Neural progenitor cell (in vitro differentiated cells): ENCODE measurements around the gene CTNNBIP1. TPM values are rescaled to one million over a fixed set of nuclear protein-coding genes. Genes with fewer than 3 reads are reported as not detected.

Experiments used
- DNase-seq: peaks from one replicate; pipeline ENCODE4 v3.0.0-alpha.2; 2016; ENCODE audit warnings: low spot score
- H2AFZ ChIP-seq: fragments of 200-600 bp; sonication (generic); replicated peaks from 2 replicates; pipeline ENCODE4 v1.6.1; 2016; ENCODE audit warnings: antibody characterized with exemption
- H3F3A ChIP-seq: fragments of 200-600 bp; sonication (generic); 2 replicates; pipeline ENCODE4 v1.6.1; 2016; ENCODE audit warnings: antibody characterized with exemption, low read depth
- H3K27ac ChIP-seq: fragments of 200-600 bp; sonication (generic); 2 replicates; pipeline ENCODE4 v1.5.1; 2016; ENCODE audit warnings: mild to moderate bottlenecking
- H3K27me3 ChIP-seq: fragments of 200-600 bp; sonication (generic); 2 replicates; pipeline ENCODE4 v1.6.1; 2016; ENCODE audit warnings: mild to moderate bottlenecking, moderate library complexity
- H3K36me3 ChIP-seq: fragments of 200-600 bp; sonication (generic); 2 replicates; pipeline ENCODE4 v1.5.1; 2016
- H3K4me1 ChIP-seq: fragments of 200-600 bp; sonication (generic); 2 replicates; pipeline ENCODE4 v1.6.1; 2016; ENCODE audit warnings: mixed run types
- H3K4me2 ChIP-seq: fragments of 200-600 bp; sonication (generic); 2 replicates; pipeline ENCODE4 v1.6.1; 2016
- H3K4me3 ChIP-seq: fragments of 200-600 bp; sonication (generic); 2 replicates; pipeline ENCODE4 v1.5.1; 2016
- H3K79me2 ChIP-seq: fragments of 200-600 bp; sonication (generic); 2 replicates; pipeline ENCODE4 v1.6.1; 2016; ENCODE audit warnings: low read depth
- H3K9ac ChIP-seq: fragments of 200-600 bp; sonication (generic); 2 replicates; pipeline ENCODE4 v1.6.1; 2016
- H3K9me3 ChIP-seq: fragments of 200-600 bp; sonication (generic); 2 replicates; pipeline ENCODE4 v1.5.1; 2016; ENCODE audit warnings: low read depth
- H4K20me1 ChIP-seq: fragments of 200-600 bp; sonication (generic); 2 replicates; pipeline ENCODE4 v1.6.1; 2016; ENCODE audit warnings: low read depth
- H3K27ac Mint-ChIP-seq: 3 replicates; pipeline ENCODE4 v1.8.0; 2021; ENCODE audit warnings: mixed read lengths
- H3K27me3 Mint-ChIP-seq: 2 replicates; pipeline ENCODE4 v1.8.0; 2022; ENCODE audit warnings: low read depth, mild to moderate bottlenecking, inconsistent platforms, moderate library complexity, mixed read lengths; ENCODE audit not compliant: insufficient read depth
- H3K36me3 Mint-ChIP-seq: 3 replicates; pipeline ENCODE4 v1.8.0; 2021; ENCODE audit warnings: mixed read lengths
- H3K4me1 Mint-ChIP-seq: 3 replicates; pipeline ENCODE4 v1.8.0; 2021; ENCODE audit warnings: mixed read lengths
- H3K4me3 Mint-ChIP-seq: 3 replicates; pipeline ENCODE4 v1.8.0; 2021; ENCODE audit warnings: mild to moderate bottlenecking, moderate library complexity, mixed read lengths
- H3K9me3 Mint-ChIP-seq: 3 replicates; pipeline ENCODE4 v1.8.0; 2020; ENCODE audit warnings: mixed read lengths
- CTCF ChIP-seq: fragments of 200-600 bp; sonication (generic); IDR thresholded peaks from 2 replicates; pipeline ENCODE4 v1.5.1; 2017; ENCODE audit warnings: antibody characterized with exemption, mild to moderate bottlenecking
- EZH2 ChIP-seq: fragments of 200-600 bp; sonication (generic); IDR thresholded peaks from 2 replicates; pipeline ENCODE4 v1.6.1; 2017; ENCODE audit warnings: antibody characterized with exemption, mild to moderate bottlenecking, moderate library complexity
- EZH2phosphoT487 ChIP-seq: fragments of 200-600 bp; sonication (generic); IDR thresholded peaks from 2 replicates; pipeline ENCODE4 v1.6.1; 2017; ENCODE audit warnings: antibody characterized with exemption
- total RNA-seq: library from RNA; depleted of rRNA; stranded (reverse); fragments of >200 nt; gene quantifications from 2 replicates; pipeline ENCODE4 v1.2.3, GENCODE V29; 2015; ENCODE audit warnings: low replicate concordance

The CTNNBIP1 gene
- total RNA-seq, 1 donor from 2014 or later: 68.8 TPM

GRCh38 chr1:9886092-9886742, 23.9 kb downstream of the CTNNBIP1 start:
- Histone ChIP-seq H3K27ac (peak overlapping the region; percentile 77), H3K36me3 (no peaks in the 10 kb centered on the region), H3K9me3 (no peaks in the 10 kb centered on the region), H3K27me3 (no peaks in the 10 kb centered on the region), H3F3A (peaks cover 48% of the 10 kb centered on the region), H3K79me2 (peaks cover 38% of the 10 kb centered on the region), H2AFZ (no peak overlapping the region), H3K9ac (no peak overlapping the region), H3K4me3 (no peak overlapping the region), H3K4me2 (peak overlapping the region; percentile 45), H3K4me1 (peaks cover 65% of the 10 kb centered on the region), H4K20me1 (peaks cover 32% of the 10 kb centered on the region)
- DNase-seq: peak; percentile 41
- Mint-ChIP-seq H3K27me3 (peaks cover 17% of the 10 kb centered on the region), H3K36me3 (peaks cover 12% of the 10 kb centered on the region), H3K9me3 (no peaks in the 10 kb centered on the region), H3K4me1 (peaks cover 58% of the 10 kb centered on the region), H3K27ac (no peak overlapping the region), H3K4me3 (no peak overlapping the region)
- TF ChIP-seq EZH2phosphoT487: no peak
- TF ChIP-seq EZH2: no peak
- TF ChIP-seq CTCF: no peak

GRCh38 chr1:9884805-9885204, 25.3 kb downstream of the CTNNBIP1 start:
- Histone ChIP-seq H2AFZ (no peak overlapping the region), H3K4me1 (peaks cover 51% of the 10 kb centered on the region), H3K9ac (no peak overlapping the region), H3K27ac (peak overlapping the region; percentile 80), H3F3A (peaks cover 34% of the 10 kb centered on the region), H3K27me3 (no peaks in the 10 kb centered on the region), H3K79me2 (peaks cover 38% of the 10 kb centered on the region), H3K9me3 (no peaks in the 10 kb centered on the region), H3K36me3 (no peaks in the 10 kb centered on the region), H3K4me2 (peak overlapping the region; percentile 60), H3K4me3 (no peak overlapping the region), H4K20me1 (peaks cover 24% of the 10 kb centered on the region)
- DNase-seq: no peak
- Mint-ChIP-seq H3K27me3 (peaks cover 14% of the 10 kb centered on the region), H3K9me3 (no peaks in the 10 kb centered on the region), H3K4me3 (no peak overlapping the region), H3K36me3 (peaks cover 12% of the 10 kb centered on the region), H3K27ac (no peak overlapping the region), H3K4me1 (peaks cover 44% of the 10 kb centered on the region)
- TF ChIP-seq EZH2phosphoT487 (no peak), CTCF (no peak), EZH2 (no peak)

- TF ChIP-seq EZH2 (no peak), CTCF (no peak), EZH2phosphoT487 (no peak)
- Mint-ChIP-seq H3K27ac (no peak overlapping the region), H3K27me3 (peaks cover 11% of the 10 kb centered on the region), H3K9me3 (no peaks in the 10 kb centered on the region), H3K36me3 (peaks cover 8% of the 10 kb centered on the region), H3K4me3 (no peak overlapping the region), H3K4me1 (peaks cover 34% of the 10 kb centered on the region)
- no peak overlapping the region for H3K9ac ChIP-seq
- H3K9me3 ChIP-seq: no peaks in the 10 kb centered on the region
- DNase-seq: peak; percentile 75
- H3K4me1 ChIP-seq: peaks cover 41% of the 10 kb centered on the region
- H3K79me2 ChIP-seq: peaks cover 29% of the 10 kb centered on the region
- peaks cover 25% of the 10 kb centered on the region for H3F3A ChIP-seq
- H3K27me3 ChIP-seq: no peaks in the 10 kb centered on the region
- H2AFZ ChIP-seq: no peak overlapping the region
- peak overlapping the region; percentile 60 for H3K4me2 ChIP-seq
- no peak overlapping the region for H3K4me3 ChIP-seq
- H3K27ac ChIP-seq: peak overlapping the region; percentile 80
- no peaks in the 10 kb centered on the region for H3K36me3 ChIP-seq
- H4K20me1 ChIP-seq: peaks cover 24% of the 10 kb centered on the region
Measured at GRCh38 chr1:9883585-9884449, 26.3 kb downstream of the CTNNBIP1 start.
